SK-N-SH treated with all-trans-retinoic acid at 6 μM for 48 hours (cell line): Measurements from ENCODE around the gene TECR.

Source experiments
- ATAC-seq: fragments of 200-7000 bp; cut with Tn5 transposase; 3 replicates; pipeline ENCODE4 v1.9.1; 2020; ENCODE audit warnings: mild to moderate bottlenecking, moderate library complexity
- BACH2 ChIP-seq: fragments of 250-450 bp; sonication (Bioruptor Pico); IDR thresholded peaks from 2 replicates; pipeline ENCODE4 v1.9.0; 2021; ENCODE audit warnings: mild to moderate bottlenecking, borderline replicate concordance
- CREB5 ChIP-seq: fragments of 250-450 bp; sonication (Bioruptor Pico); IDR thresholded peaks from 2 replicates; pipeline ENCODE4 v1.5.1; 2020; ENCODE audit warnings: low read depth, mild to moderate bottlenecking, moderate library complexity
- CSDC2 ChIP-seq: fragments of 250-450 bp; sonication (Bioruptor Pico); IDR thresholded peaks from 2 replicates; pipeline ENCODE4 v1.5.0; 2020; ENCODE audit warnings: mild to moderate bottlenecking, moderate library complexity
- CSRNP3 ChIP-seq: fragments of 250-450 bp; sonication (Bioruptor Pico); IDR thresholded peaks from 2 replicates; pipeline ENCODE4 v1.5.1; 2021; ENCODE audit warnings: mild to moderate bottlenecking, moderate library complexity
- ESRRG ChIP-seq: fragments of 250-450 bp; sonication (Bioruptor Pico); IDR thresholded peaks from 2 replicates; pipeline ENCODE4 v1.6.1; 2021; ENCODE audit warnings: mild to moderate bottlenecking
- GLIS3 ChIP-seq: fragments of 250-450 bp; sonication (Bioruptor Pico); IDR thresholded peaks from 2 replicates; pipeline ENCODE4 v1.5.0; 2020; ENCODE audit warnings: mild to moderate bottlenecking, moderate library complexity
- ISL1 ChIP-seq: fragments of 250-450 bp; sonication (Bioruptor Pico); IDR thresholded peaks from 2 replicates; pipeline ENCODE4 v2.1.2; 2022; ENCODE audit warnings: mild to moderate bottlenecking, moderate library complexity
- OSR1 ChIP-seq: fragments of 250-450 bp; sonication (Bioruptor Pico); IDR thresholded peaks from 2 replicates; pipeline ENCODE4 v1.8.0; 2022; ENCODE audit warnings: moderate library complexity, mild to moderate bottlenecking, inconsistent platforms
- POU6F1 ChIP-seq: fragments of 250-450 bp; sonication (Bioruptor Pico); IDR thresholded peaks from 2 replicates; pipeline ENCODE4 v1.8.0; 2021; ENCODE audit warnings: low read depth, mild to moderate bottlenecking, moderate library complexity, borderline replicate concordance
- PPARA ChIP-seq: fragments of 250-450 bp; sonication (Bioruptor Pico); IDR thresholded peaks from 2 replicates; pipeline ENCODE4 v1.5.0; 2020; ENCODE audit warnings: mild to moderate bottlenecking, borderline replicate concordance
- RARB ChIP-seq: fragments of 250-450 bp; sonication (Bioruptor Pico); IDR thresholded peaks from 2 replicates; pipeline ENCODE4 v1.8.0; 2021; ENCODE audit warnings: mild to moderate bottlenecking, moderate library complexity
- SNAI2 ChIP-seq: fragments of 250-450 bp; sonication (Bioruptor Pico); IDR thresholded peaks from 2 replicates; pipeline ENCODE4 v1.5.0; 2020; ENCODE audit warnings: mild to moderate bottlenecking, moderate library complexity
- TCF4 ChIP-seq: fragments of 250-450 bp; sonication (Bioruptor Pico); IDR thresholded peaks from 2 replicates; pipeline ENCODE4 v1.8.0; 2021; ENCODE audit warnings: mild to moderate bottlenecking, moderate library complexity, borderline replicate concordance
- TOX ChIP-seq: fragments of 250-450 bp; sonication (Bioruptor Pico); IDR thresholded peaks from 2 replicates; pipeline ENCODE4 v1.8.0; 2021; ENCODE audit warnings: mild to moderate bottlenecking, moderate library complexity, borderline replicate concordance
- TSHZ2 ChIP-seq: fragments of 250-450 bp; sonication (Bioruptor Pico); IDR thresholded peaks from 2 replicates; pipeline ENCODE4 v1.5.0; 2020; ENCODE audit warnings: mild to moderate bottlenecking, moderate library complexity
- ZFP3 ChIP-seq: fragments of 250-450 bp; sonication (Bioruptor Pico); IDR thresholded peaks from 2 replicates; pipeline ENCODE4 v1.5.0; 2020; ENCODE audit warnings: mild to moderate bottlenecking, moderate library complexity
- ZFP30 ChIP-seq: fragments of 450-650 bp; formaldehyde crosslinking; IDR thresholded peaks from 2 replicates; pipeline ENCODE4 v1.5.0; 2022; ENCODE audit warnings: mild to moderate bottlenecking, moderate library complexity
- ZNF565 ChIP-seq: fragments of 450-650 bp; formaldehyde crosslinking; conservative IDR thresholded peaks from 2 replicates; pipeline ENCODE4 v1.5.0; 2020; ENCODE audit warnings: low read depth, mild to moderate bottlenecking, moderate library complexity
- ZNF70 ChIP-seq: fragments of 450-650 bp; formaldehyde crosslinking; IDR thresholded peaks from 2 replicates; pipeline ENCODE4 v1.5.0; 2020; ENCODE audit warnings: mild to moderate bottlenecking, moderate library complexity
- ZNF8 ChIP-seq: fragments of 450-650 bp; formaldehyde crosslinking; IDR thresholded peaks from 2 replicates; pipeline ENCODE4 v1.5.0; 2020; ENCODE audit warnings: mild to moderate bottlenecking, moderate library complexity

TECR gene

DNA sequence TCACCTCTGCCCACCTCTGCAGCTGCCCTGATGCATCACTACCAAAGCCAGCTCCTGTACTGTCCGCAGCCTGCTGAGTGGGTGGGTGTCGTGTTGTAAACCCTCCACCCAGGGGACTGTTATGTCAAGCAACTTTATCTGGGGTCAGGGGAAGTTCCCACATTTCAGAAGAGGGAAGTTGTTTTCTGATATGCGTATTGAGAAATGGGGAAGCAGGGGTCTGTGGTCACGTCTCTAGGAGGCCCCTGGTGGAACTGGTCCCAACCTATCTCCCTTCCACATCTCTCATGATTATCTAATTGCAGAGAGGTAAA, 84.7 kb downstream of the TECR start:
- TF ChIP-seq CREB5 (no peak), POU6F1 (CRISPR knock-in tag) (no peak), TSHZ2 (CRISPR knock-in tag) (no peak), TCF4 (CRISPR knock-in tag) (no peak), TOX (CRISPR knock-in tag) (no peak), ZFP30 (CRISPR knock-in tag) (no peak), RARB (CRISPR knock-in tag) (no peak), SNAI2 (CRISPR knock-in tag) (no peak), CSDC2 (CRISPR knock-in tag) (no peak), ZNF70 (CRISPR knock-in tag) (no peak), BACH2 (CRISPR knock-in tag) (no peak), ZFP3 (CRISPR knock-in tag) (no peak), CSRNP3 (CRISPR knock-in tag) (no peak), ZNF8 (CRISPR knock-in tag) (no peak), GLIS3 (CRISPR knock-in tag) (no peak), ESRRG (CRISPR knock-in tag) (no peak), ISL1 (CRISPR knock-in tag) (no peak), PPARA (no peak), OSR1 (no peak), ZNF565 (CRISPR knock-in tag) (no peak)
- ATAC-seq = no peak
